SH-SY5Y (cell line): Measurements from ENCODE around the gene XYLT2.

Source experiments
- GATA2 ChIP-seq: IDR thresholded peaks from 2 replicates; pipeline ENCODE4 v1.6.1; 2011; ENCODE audit warnings: mild to moderate bottlenecking, low read depth, low read length
- GATA3 ChIP-seq: IDR thresholded peaks from 2 replicates; pipeline ENCODE4 v1.6.1; 2011; ENCODE audit warnings: low read depth, mild to moderate bottlenecking, low read length, moderate library complexity

DNA sequence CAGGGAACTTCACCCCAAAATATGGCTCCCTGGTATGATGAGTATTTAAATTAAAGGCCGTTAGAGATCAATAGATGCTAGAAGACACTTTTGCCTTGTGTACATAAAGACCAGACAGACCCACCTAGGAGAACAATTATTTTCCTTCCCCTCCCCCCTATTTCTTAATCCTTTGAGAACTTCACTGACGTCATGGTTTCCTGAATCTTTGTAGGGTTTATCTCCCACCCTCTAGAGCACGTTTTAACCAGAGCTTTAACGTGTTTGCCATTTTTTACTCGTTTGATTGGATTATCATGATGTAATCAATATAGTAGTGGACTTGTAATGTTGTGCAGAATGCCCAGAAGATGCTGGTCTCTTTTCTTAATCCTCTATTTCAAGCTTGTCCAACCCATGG, 22.9 kb upstream of the XYLT2 start:
- TF ChIP-seq GATA3 (no peak), GATA2 (no peak)
